Gastrocnemius medialis (tissue), 4 donors: ENCODE measurements around the gene PLD1.

ENCODE experiments used
- CTCF ChIP-seq, 5 experiments: fragments of 450-650 bp in 3 of 5; fragments of 200-600 bp in 2 of 5; sonication (generic) in 2 of 5; IDR thresholded peaks in 4 of 5; conservative IDR thresholded peaks in 1 of 5; 1 replicate in 4 of 5; 2 replicates in 1 of 5; pipeline ENCODE4 v1.5.1; 2016 to 2019; ENCODE audit warnings: antibody characterized with exemption in 5 of 5, mild to moderate bottlenecking in 3 of 5, moderate library complexity in 3 of 5
- POLR2A ChIP-seq, 2 donors: fragments of 450-650 bp; IDR thresholded peaks; one replicate each; pipeline ENCODE4 v1.6.1; 2017; ENCODE audit warnings: antibody characterized with exemption in 2 of 2, mild to moderate bottlenecking in 2 of 2, moderate library complexity in 2 of 2

GRCh38 chr3:171825222-171825828 lies 15.0 kb upstream of the PLD1 start:
- no peak for TF ChIP-seq CTCF (IDR thresholded peaks at IDR 0.05 in 4 of 5, conservative IDR thresholded peaks at IDR 0.05 in 1 of 5)
- no peak for TF ChIP-seq POLR2A (IDR thresholded peaks at IDR 0.05)
